Naive thymus-derived CD8-positive, alpha-beta T cell (primary cell): ENCODE measurements around the gene UBE2E2. TPM values are rescaled to one million over a fixed set of nuclear protein-coding genes. Genes with fewer than 3 reads are reported as not detected.

Source experiments
- ATAC-seq, 2 donors: fragments of 150-1000 bp; cut with Tn5 transposase in 1 of 2; sonication (Bioruptor Pico), chemical (Tn5 transposase) in 1 of 2; 1 replicate in 1 of 2; 2 replicates in 1 of 2; pipeline ENCODE4 v1.10.0; 2021; ENCODE audit warnings: mild to moderate bottlenecking in 2 of 2, moderate library complexity in 2 of 2
- POLR2A ChIA-PET: fragments of 350-600 bp; sonication (Branson Sonifier 250); formaldehyde crosslinking; loops from one replicate; lab custom pipeline; 2021; ENCODE audit warnings: antibody characterized with exemption; lab: Charles Lee
- DNase-seq, 10 donors: peaks; one replicate each; pipeline versions ENCODE4 v3.0.0 to v3.0.0-alpha.2; 2020 to 2022
- H3K27ac Mint-ChIP-seq, 10 donors: one replicate each; pipeline ENCODE4 v1.8.0; 2020 to 2022; ENCODE audit warnings: mild to moderate bottlenecking in 10 of 10, mixed read lengths in 10 of 10, moderate library complexity in 4 of 10, inconsistent platforms in 1 of 10
- H3K27me3 Mint-ChIP-seq, 5 donors: one replicate each; pipeline ENCODE4 v1.8.0; 2021 to 2022; ENCODE audit warnings: mixed read lengths in 5 of 5
- H3K36me3 Mint-ChIP-seq, 3 donors: one replicate each; pipeline ENCODE4 v1.8.0; 2020 to 2022; ENCODE audit warnings: mixed read lengths in 3 of 3, mild to moderate bottlenecking in 2 of 3, inconsistent platforms in 1 of 3
- H3K4me1 Mint-ChIP-seq, 4 donors: one replicate each; pipeline ENCODE4 v1.8.0; 2021 to 2022; ENCODE audit warnings: mixed read lengths in 4 of 4
- H3K4me3 Mint-ChIP-seq, 10 donors: one replicate each; pipeline ENCODE4 v1.8.0; 2020 to 2022; ENCODE audit warnings: mild to moderate bottlenecking in 10 of 10, mixed read lengths in 10 of 10, moderate library complexity in 6 of 10, inconsistent platforms in 1 of 10
- H3K9me3 Mint-ChIP-seq, 9 donors: one replicate each; pipeline ENCODE4 v1.8.0; 2020 to 2022; ENCODE audit warnings: mixed read lengths in 9 of 9, mild to moderate bottlenecking in 3 of 9, inconsistent platforms in 1 of 9, moderate library complexity in 1 of 9
- polyA plus RNA-seq, 3 donors: library from polyadenylated mRNA; unstranded; fragments of 300-500 nt; fragmentation: Illumina TruSeq; gene quantifications; one replicate each; pipeline ENCODE4 v1.2.3, GENCODE V29; 2021
- total RNA-seq, 8 experiments: library from RNA in 2 of 8; stranded (reverse) in 2 of 8; gene quantifications; one replicate each; pipeline ENCODE4 v1.2.3 and lab custom pipeline; 2021 to 2026

The UBE2E2 gene
- total and polyA plus RNA-seq, 5 experiments from 2014 or later = 12.5 to 19.6 (median 14.0) TPM

DNA sequence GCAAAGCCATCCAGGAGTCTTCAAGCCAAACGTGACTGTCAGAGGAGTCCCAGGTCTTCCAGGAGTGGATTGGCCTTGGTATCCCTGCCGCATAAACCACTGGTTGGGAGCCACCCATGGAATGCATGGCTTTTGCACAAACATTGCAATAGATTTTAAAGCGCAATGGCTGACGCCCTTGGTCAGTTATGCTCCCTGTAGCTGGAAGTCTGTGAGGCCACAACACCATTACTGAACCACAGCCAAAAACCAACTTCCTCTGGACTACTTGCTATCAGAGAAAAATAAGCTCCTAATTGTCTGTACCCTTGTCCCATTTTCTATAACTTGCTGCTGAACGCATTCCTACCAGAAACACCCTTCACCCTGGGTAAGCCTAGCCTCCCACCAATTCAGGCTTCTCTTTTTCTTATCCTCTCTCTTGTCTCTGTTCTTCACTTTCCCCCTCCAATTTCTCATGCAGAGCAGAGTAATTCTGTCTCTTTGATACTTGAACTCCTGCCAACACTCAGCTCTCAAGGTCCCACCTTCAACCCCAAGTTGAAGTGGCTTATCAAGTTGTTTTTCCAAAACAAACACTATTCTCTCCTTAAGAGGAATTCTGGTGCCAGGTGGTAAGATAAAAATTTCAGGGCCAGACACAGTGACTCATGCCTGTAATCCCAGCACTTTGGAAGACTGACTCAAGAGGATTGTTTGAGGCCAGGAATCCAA is 426.2 kb downstream of the UBE2E2 start:
- Mint-ChIP-seq H3K27me3 (peaks cover 4 to 17% (median 7%) of the 10 kb centered on the region in 5 donors), H3K4me3 (no peak overlapping the region), H3K27ac (no peak overlapping the region), H3K9me3 (peaks cover 0 to 19% (median 10%) of the 10 kb centered on the region in 9 donors), H3K36me3 (peaks cover 0 to 7% (median 2%) of the 10 kb centered on the region in 3 donors), H3K4me1 (peaks cover 0 to 2% (median 0%) of the 10 kb centered on the region in 4 donors)
- DNase-seq = no peak
- ATAC-seq = no peak
- POLR2A ChIA-PET = no interaction called here

DNA sequence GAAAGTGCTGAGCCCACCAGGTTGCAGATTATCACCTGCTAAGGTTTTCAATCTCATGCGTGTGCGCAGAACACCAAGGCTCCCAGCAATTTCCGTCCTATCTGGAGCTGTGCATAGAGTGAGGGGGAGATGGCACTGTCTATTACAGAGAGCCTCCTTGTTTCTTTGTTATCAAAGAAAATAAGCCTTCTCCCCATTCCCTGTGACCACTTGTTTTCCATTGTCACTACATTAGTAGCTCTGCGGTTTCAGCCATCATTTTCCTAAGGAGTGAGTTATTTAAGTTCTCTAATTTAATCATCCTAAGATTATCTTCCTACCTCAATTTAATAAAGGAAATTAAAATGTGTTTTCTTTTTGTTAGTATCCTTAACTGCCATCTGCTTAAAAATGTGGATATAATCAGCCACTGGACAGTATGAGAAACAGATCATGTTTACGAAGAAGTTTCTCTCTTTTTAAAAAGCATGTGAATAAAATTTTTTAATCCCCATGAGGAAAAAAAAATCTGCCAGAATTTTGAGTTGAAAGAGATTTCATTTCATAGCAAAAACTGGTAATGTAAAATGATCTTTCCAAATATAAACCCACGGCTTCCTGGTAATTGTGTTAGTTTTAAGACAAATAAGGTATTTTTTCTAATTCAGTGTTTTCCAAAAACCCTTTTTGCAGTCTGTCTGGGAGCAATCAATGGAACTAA is 430.3 kb downstream of the UBE2E2 start:
- no peak for ATAC-seq

DNA sequence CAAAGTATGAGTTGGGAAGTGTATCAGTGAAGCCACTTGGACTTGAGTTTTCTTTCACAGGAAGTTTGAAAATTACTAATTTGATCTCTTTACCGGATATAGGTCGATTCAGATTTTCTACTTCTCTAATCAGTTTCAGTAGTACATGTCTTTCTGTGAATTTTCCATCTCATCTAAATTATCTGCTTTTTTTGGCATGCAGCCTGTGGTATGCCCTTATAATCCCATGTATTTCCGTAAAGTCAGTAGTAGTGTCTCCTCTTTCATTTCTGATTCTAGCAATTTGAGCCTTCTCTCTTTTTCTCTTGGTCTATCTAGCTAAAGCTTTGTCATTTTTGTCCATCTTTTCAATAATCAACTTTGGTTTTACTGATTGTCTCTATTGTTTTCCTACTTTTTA is 434.2 kb downstream of the UBE2E2 start:
- no peak overlapping the region for H3K4me3 Mint-ChIP-seq
- H3K27me3 Mint-ChIP-seq = no peaks in the 10 kb centered on the region
- no peaks in the 10 kb centered on the region for H3K36me3 Mint-ChIP-seq
- peaks cover 0 to 11% (median 0%) of the 10 kb centered on the region in 9 donors for H3K9me3 Mint-ChIP-seq
- POLR2A ChIA-PET = no interaction called here
- ATAC-seq = no peak
- no peak for DNase-seq
- no peak overlapping the region for H3K27ac Mint-ChIP-seq
- H3K4me1 Mint-ChIP-seq = no peaks in the 10 kb centered on the region

More for the DNA sequence above, 430.3 kb downstream of the UBE2E2 start:
- H3K36me3 Mint-ChIP-seq = no peaks in the 10 kb centered on the region
- peaks cover 0 to 2% (median 0%) of the 10 kb centered on the region in 4 donors for H3K4me1 Mint-ChIP-seq
- POLR2A ChIA-PET = no interaction called here
- peaks cover 0 to 10% (median 0%) of the 10 kb centered on the region in 9 donors for H3K9me3 Mint-ChIP-seq
- DNase-seq = no peak
- no peak overlapping the region for H3K4me3 Mint-ChIP-seq
- peaks cover 2 to 12% (median 6%) of the 10 kb centered on the region in 5 donors for H3K27me3 Mint-ChIP-seq
- H3K27ac Mint-ChIP-seq = no peak overlapping the region

DNA sequence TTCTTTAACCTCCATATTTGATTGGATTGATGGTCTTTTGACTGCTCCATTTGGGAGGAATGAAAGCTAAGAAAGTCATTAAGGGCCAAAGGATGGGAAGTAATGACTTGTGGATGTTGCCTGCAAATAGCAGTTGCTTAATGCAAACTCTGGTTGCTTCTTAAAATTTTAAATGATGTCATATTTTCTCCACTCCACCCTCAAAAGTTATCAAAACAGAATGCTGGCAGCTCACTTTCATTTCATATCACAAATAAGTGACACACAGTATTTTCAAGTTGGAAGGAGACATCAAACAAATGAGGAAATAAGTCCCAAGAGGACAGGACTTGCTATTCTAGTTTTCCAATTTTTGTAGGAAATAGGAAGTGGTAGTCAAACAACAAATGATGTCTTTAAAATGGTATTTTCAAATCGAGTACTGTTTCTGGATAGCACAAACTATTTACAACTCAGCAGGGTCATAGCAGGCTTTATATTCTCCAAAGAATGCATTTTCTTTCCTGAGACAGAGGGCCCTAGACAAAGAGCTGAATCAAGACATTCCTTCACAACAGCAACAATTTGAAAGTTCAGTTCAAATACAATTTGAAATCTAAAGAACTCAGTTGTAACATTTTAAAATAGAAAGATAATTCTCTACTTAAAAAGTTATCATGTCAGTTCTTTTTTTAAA is 437.5 kb downstream of the UBE2E2 start:
- Mint-ChIP-seq H3K36me3 (peaks cover 0 to 5% (median 2%) of the 10 kb centered on the region in 3 donors), H3K4me1 (no peaks in the 10 kb centered on the region), H3K9me3 (peaks cover 0 to 19% (median 3%) of the 10 kb centered on the region in 9 donors), H3K27ac (no peak overlapping the region), H3K4me3 (no peak overlapping the region), H3K27me3 (peaks cover 0 to 6% (median 0%) of the 10 kb centered on the region in 5 donors)
- POLR2A ChIA-PET = no interaction called here
- no peak for DNase-seq
- ATAC-seq = no peak
